D721Med (cell line): ENCODE measurements around the gene DAGLB.

Experiments used
- DNase-seq: peaks from one replicate; pipeline ENCODE4 v3.0.0; 2011; ENCODE audit warnings: low spot score; ENCODE audit not compliant: insufficient read length
- FAIRE-seq: peaks from 2 replicates; lab custom pipeline; 2011; peaks lifted over from hg19 to GRCh38; lab: Jason Lieb, UNC
- TF ChIP-seq, protein P1 (sequence below): IDR thresholded peaks from 2 replicates; pipeline ENCODE4 v1.5.1; 2012; ENCODE audit warnings: mild to moderate bottlenecking, control low read depth; ENCODE audit not compliant: insufficient read depth; ENCODE audit errors: missing control alignments

DAGLB gene

DNA sequence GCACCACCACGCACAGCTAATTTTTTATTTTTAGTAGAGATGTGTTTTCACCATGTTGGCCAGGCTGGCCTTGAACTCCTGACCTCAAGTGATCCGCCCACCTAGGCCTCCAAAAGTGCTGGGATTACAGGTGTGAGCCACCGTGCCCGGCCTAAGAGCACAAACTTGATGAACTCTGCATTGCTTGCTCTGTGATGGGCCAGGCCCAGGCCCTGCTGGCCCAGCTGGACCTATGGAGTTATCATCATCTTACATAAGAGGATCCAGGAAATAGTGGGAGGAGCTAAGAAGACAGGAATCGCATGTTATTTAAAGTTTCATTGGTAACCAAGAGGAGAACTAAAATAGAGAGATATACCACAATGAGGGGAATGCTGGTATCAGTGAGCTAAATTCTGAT lies 86.9 kb downstream of the DAGLB start:
- DNase-seq (no peak), FAIRE-seq (no peak)
- TF ChIP-seq, protein P1, sequence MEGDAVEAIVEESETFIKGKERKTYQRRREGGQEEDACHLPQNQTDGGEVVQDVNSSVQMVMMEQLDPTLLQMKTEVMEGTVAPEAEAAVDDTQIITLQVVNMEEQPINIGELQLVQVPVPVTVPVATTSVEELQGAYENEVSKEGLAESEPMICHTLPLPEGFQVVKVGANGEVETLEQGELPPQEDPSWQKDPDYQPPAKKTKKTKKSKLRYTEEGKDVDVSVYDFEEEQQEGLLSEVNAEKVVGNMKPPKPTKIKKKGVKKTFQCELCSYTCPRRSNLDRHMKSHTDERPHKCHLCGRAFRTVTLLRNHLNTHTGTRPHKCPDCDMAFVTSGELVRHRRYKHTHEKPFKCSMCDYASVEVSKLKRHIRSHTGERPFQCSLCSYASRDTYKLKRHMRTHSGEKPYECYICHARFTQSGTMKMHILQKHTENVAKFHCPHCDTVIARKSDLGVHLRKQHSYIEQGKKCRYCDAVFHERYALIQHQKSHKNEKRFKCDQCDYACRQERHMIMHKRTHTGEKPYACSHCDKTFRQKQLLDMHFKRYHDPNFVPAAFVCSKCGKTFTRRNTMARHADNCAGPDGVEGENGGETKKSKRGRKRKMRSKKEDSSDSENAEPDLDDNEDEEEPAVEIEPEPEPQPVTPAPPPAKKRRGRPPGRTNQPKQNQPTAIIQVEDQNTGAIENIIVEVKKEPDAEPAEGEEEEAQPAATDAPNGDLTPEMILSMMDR, result no peak

DNA sequence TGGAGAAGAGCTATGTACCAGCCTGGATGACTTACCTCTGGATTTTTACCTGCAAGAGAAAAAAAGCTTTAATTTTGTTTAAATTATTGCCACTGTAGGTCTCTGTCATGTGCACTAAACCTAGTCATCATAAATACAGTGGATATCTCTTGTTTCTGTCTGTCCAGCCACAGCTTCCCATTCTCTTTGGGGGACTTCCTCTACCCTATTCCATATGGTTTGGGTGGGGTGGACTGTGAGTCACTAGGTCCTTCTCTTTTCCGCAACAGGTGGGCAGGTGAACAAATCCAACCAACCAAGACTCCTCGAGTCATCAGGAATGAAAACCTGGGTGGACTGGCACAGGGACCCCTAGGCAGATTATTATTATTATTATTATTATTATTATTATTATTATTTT lies 88.0 kb downstream of the DAGLB start:
- TF ChIP-seq, protein P1, result no peak
- FAIRE-seq (no peak), DNase-seq (no peak)
